ACHN (cell line): Measurements from ENCODE around the gene ABCG1.
"Not testable (repeated sequence)": the region's sequence is repeated elsewhere in the genome, so short reads cannot be mapped to it uniquely, and the experiment has no call there.

Source experiments
- DNase-seq: peaks from one replicate; pipeline ENCODE4 v3.0.0-alpha.2; 2015
- in situ Hi-C: cut with HindIII; loops from 2 replicates; pipeline ENCODE4 v1.10.0; 2017; ENCODE audit warnings: low sequenced_read_pairs, low pct_ligation_motif_present, low pct_unique_long_range_greater_than_20kb

Gene ABCG1

GRCh38 chr21:42278451-42279149 is 59.7 kb downstream of the ABCG1 start:
- no peak for DNase-seq
- in situ Hi-C loops, result no loop called here

GRCh38 chr21:42279341-42279871 is 60.5 kb downstream of the ABCG1 start:
- in situ Hi-C loops, result no loop called here
- DNase-seq, result no peak

DNA sequence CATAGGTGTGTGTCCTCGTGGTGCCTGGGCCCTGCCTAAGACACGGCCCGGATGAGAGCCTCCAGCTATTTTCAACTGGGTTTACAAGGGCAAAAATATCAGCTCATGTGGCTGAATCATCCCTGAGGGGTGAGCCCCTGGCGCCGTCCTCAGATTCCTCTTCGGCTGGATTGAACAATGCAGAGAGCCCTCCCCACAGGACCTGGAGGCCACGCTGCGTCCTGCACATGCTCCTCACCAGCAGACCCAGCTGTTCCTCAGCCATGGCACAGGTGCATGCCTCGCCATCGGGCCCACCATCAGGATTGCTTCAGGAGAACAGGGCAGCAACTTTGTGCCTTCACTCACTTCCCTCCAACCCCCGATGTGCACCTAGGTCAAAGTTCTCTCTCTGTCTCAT is 60.9 kb downstream of the ABCG1 start:
- in situ Hi-C loops, result no loop called here
- no peak for DNase-seq

GRCh38 chr21:42280356-42281180 is 61.6 kb downstream of the ABCG1 start:
- in situ Hi-C loops, result no loop called here
- DNase-seq, result no peak

- DNase-seq, result no peak
- in situ Hi-C loops, result no loop called here
Observed at GRCh38 chr21:42281181-42281680, 62.3 kb downstream of the ABCG1 start.

DNA sequence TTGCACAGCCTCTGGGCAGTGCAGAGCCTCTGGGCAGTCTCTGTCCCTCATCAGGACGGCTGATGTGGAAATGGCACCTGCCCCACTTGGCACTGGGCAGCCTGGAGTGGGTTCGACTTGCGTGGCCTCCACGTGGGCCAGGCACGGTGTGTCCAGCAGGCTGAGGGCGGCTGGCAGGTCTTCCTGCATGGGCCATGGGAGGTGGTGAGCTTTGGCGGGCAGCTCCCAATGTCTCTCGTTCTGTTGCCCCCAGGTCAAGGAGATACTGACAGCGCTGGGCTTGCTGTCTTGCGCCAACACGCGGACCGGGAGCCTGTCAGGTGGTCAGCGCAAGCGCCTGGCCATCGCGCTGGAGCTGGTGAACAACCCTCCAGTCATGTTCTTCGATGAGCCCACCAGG is 63.1 kb downstream of the ABCG1 start:
- in situ Hi-C loops, result no loop called here
- DNase-seq, result no peak

DNA sequence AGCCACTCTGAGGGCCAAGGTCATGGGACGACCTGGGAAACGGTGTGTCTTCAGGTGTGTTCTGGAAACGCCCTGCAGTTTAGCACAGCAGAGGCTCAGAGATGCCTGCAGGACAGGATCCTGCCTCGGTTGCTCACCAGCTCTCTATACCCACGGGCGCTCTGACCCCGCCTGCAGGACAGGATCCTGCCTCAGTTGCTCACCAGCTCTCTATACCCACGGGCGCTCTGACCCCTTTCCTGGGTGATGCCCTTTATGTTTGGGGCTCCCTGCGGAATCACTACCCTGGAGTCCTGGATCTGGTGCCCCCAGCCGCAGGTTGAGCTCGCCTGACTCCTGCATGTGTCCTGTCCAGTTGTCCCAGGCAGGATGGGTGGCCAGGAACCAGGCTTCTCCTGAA is 63.8 kb downstream of the ABCG1 start:
- no peak for DNase-seq
- in situ Hi-C loops, result no loop called here

DNA sequence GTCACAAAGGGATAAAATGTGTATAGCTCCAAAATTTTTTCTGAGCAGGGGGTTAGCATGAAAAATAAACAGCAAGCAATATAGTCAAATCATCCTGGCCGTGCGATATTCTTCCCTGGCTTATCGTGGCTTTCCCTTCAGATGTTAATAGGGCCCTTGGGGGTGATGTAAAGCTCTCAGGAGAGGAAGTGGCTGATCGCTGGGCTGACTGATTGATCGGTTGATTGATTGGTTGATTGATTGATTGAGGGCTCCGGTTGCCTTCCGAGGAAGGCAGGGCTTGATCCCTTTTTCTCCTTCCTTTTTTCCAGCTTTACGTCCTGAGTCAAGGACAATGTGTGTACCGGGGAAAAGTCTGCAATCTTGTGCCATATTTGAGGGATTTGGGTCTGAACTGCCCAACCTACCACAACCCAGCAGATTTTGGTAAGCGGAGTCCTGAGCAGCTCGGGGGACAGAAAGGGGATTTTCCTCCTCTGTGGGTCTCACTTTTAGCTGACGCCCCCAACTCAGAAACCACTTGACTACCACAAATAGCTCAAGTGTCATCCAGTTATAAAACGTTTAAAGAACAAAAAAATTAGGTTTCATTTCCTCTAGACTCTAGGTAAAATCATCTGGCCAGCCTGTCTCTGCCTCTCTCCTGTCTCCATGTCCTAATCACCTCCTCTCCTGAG is 66.8 kb downstream of the ABCG1 start:
- no peak for DNase-seq
- in situ Hi-C loops, result no loop called here

DNA sequence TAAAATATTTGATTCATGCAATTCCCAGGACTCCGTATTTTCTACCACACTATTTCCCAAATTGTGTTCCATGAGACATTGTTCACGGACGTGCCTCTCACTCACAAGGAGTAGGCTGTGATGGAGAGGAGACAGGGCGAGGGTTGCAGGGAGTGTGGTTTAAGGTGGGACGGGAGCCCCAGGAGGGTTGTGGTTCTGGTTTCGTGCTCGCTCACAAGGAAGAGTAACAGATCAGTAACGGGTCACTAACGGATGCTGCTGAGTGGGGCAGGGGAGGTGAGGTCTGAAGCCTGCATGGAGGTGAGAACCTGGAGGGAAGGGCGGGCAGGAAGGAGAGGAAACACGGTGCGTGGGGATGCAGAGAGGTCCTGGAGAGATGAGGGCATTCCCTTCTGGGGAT is 67.5 kb downstream of the ABCG1 start:
- no peak for DNase-seq

GRCh38 chr21:42287193-42288083 is 68.5 kb downstream of the ABCG1 start:
- no peak for DNase-seq
- in situ Hi-C loops, result no loop called here

More for the DNA sequence above, 67.5 kb downstream of the ABCG1 start:
- in situ Hi-C loops, result no loop called here

DNA sequence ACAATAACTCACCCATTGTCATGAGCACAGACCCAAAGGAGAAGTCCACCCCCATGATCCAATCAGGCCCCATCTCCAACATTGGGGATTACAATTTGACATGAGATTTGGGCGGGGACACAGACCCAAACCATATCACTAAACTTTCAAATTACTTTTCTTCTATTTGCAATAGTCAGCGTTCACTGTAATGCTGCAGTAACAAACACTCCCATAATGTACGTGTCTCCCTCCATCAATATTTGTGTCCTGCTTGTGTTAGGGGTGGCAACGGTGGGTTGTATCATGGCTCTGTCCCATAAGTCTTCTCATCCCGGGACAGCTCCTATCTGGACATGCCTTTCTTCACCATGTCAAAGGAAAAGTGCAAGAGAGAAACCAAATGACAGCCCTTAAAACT is 70.0 kb downstream of the ABCG1 start:
- in situ Hi-C loops, result no loop called here
- no peak for DNase-seq

DNA sequence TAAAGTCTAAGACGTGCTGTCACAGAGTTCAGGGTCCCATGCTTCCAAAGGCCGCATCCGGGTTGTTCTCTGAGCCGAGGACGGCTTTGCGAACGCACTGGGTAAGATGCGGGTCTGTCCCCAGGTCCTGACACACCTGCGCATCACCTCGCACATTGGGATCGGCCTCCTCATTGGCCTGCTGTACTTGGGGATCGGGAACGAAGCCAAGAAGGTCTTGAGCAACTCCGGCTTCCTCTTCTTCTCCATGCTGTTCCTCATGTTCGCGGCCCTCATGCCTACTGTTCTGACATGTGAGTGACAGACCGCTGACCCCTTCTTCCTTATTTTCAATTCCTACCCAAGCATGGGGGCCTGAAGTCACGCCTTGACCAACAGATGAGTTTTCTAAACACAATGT is 71.0 kb downstream of the ABCG1 start:
- no peak for DNase-seq
- in situ Hi-C loops, result no loop called here

- in situ Hi-C loops, result no loop called here
Observed at GRCh38 chr21:42290505-42290904, 71.6 kb downstream of the ABCG1 start.

GRCh38 chr21:42291003-42291750 is 72.2 kb downstream of the ABCG1 start:
- in situ Hi-C loops, result no loop called here
- no peak for DNase-seq

More at GRCh38 chr21:42290505-42290904, 71.6 kb downstream of the ABCG1 start:
- no peak for DNase-seq

DNA sequence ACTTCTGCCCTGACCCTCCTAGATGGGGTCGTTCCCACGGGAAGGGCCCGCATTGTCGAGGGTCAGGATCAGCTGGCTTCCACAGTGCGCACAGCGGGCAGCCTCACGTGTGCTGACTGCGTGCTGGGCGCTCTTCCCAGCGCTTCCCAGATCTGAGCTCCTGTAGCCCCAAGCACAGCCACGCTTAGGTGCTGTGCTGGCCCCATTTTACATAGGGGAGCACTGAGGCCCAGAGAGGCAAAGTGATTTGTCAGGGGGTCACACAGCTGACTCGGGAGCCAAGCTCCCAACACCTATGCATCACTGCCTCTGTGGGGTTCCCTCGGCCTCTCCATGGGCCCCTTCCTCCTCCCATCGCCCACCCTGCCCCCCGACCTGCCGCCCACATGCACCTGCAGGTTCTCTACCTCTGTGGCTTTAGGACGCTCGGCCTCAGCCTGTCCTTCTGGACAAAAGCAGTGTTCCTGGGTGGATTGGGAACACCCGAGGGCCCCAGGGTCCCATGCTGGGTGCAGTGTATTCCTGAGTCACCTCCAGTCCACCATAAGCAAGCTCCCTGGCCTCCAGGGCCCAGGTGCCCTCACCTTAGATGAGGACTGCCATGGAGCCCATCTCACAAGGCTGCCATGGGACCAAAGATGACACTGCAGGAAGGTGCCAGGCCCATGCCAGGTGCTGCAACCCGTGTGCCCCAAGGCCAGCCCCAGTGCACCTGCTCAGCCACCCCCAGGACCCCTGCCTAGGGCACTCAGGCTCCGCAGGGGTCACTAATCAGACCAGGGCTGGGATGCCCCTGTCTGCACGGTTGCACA is 73.0 kb downstream of the ABCG1 start:
- no peak for DNase-seq
- in situ Hi-C loops, result no loop called here

DNA sequence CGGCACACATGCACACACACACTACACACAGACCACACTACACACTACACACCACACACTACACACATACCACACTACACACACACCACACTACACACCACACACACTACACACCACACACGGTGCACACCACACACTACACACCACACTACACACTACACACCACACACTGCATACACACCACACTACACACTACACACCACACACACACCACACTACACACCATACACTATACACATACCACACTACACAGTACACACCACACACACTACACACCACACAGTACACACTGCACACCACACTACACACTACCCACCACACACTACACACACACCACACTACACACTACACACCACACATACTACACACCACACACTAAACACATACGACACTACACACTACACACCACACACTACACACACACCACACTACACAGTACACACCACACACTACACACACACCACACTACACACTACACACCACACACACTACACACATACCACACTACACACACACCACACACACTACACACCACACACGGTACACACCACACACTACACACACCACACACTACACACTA is 73.7 kb downstream of the ABCG1 start:
- in situ Hi-C loops, DNase-seq: not testable (repeated sequence)
